ENCODE results near the gene PLXNA4.

Gene PLXNA4

DNA sequence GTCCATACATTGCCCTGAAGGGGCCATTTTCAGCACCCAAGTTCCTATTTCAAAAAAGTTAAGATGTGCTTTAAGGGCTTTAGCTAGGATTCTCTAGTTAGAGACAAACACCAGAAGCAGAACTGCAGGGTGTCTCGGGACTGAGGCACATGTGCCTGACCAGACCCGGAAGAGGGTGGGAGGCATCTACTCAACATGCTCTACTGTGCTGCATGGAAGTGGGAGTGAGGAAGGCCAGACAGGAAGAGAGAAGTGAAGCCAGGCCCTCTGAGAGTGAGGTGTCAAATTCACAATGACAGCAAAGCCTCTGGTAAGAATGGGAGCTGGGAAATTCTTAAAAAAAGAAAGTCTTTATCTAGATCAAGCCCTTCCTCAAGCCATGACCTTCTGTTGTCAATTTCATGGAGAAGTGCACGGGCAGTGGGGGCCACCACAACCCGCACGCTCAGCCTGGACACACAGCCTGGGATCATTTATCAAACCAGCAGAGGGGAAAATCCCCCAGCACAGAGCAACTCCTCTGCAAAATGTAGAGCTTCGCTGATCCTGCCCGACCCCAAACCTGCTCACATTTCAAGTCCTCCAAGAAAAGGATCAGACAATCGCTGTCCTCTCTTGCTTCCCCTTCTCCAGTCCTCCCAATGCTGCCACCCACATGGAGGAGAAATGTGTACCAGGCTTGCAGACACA, 38.7 kb downstream of the PLXNA4 start:
- H3K4me3 ChIP-seq: no peak overlapping the region
- H3K4me1 ChIP-seq: peaks cover 2 to 28% (median 5%) of the 10 kb centered on the region in 10 experiments; a peak in 18 of 20 replicates
- H3K4me2 ChIP-seq: peak overlapping the region in 3 of 11 experiments; percentile 3 to 49 (median 40); a peak in 4 of 22 replicates
- H4K20me1 ChIP-seq: no peaks in the 10 kb centered on the region
- TF ChIP-seq Cebpa-rat (IDR thresholded peaks at IDR 0.05): no peak
- H3K9me3 ChIP-seq (replicated peaks in 1 of 11): peaks cover 0 to 2% (median 0%) of the 10 kb centered on the region in 11 experiments; a peak in 1 of 22 replicates
- H3K27me3 ChIP-seq: no peaks in the 10 kb centered on the region
- H3K9ac ChIP-seq: no peak overlapping the region
- H3K27ac ChIP-seq: peak overlapping the region in 1 of 11 experiments; percentile 5; a peak in 1 of 22 replicates
- H3K36me3 ChIP-seq: no peaks in the 10 kb centered on the region

DNA sequence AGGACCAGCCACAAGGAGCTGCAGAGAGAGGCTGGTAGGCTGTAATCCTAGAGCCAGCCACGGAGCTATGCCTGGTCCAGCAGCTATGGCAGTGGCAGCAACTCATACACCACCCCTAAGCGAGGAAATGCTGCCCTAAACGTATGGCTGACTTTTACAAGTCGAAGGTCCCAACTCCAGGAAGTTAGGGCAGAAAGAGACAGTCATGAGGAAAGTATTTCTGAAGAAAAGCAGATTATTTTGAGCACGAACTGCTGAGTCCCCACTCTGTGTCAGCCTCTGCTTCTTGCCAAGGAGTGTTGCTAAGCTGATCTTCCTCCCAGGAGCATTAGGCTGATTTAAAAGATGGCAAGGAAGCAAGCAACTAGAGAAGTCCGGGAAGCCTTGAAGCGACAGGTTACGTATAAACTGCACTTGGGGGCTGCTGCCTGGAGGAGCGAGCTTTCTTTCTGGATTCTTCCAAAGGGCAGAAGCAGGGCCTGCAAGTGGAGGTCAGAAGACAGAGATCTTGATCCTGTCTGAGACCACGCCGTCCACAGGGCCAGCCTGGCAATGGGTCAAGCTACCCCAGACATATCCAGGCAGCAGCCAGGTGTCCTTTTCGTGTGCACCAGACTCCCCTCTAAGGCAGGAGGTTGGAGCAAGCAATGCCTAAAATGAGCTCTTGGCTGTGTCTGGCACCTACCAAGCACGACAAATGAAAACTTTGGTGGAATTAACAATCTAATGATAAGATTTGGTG, 39.4 kb downstream of the PLXNA4 start:
- Histone ChIP-seq H3K27me3 (no peaks in the 10 kb centered on the region), H3K9me3 (replicated peaks in 1 of 11) (no peaks in the 10 kb centered on the region), H3K4me3 (no peak overlapping the region), H3K27ac (peak overlapping the region in 1 of 11 experiments; percentile 5; a peak in 1 of 22 replicates), H3K9ac (no peak overlapping the region), H3K4me2 (peak overlapping the region in 2 of 11 experiments; percentile 40 to 49; a peak in 4 of 22 replicates), H3K36me3 (no peaks in the 10 kb centered on the region), H4K20me1 (no peaks in the 10 kb centered on the region), H3K4me1 (peaks cover 10 to 36% (median 13%) of the 10 kb centered on the region in 10 experiments)
- no peak for TF ChIP-seq Cebpa-rat (IDR thresholded peaks at IDR 0.05)

DNA sequence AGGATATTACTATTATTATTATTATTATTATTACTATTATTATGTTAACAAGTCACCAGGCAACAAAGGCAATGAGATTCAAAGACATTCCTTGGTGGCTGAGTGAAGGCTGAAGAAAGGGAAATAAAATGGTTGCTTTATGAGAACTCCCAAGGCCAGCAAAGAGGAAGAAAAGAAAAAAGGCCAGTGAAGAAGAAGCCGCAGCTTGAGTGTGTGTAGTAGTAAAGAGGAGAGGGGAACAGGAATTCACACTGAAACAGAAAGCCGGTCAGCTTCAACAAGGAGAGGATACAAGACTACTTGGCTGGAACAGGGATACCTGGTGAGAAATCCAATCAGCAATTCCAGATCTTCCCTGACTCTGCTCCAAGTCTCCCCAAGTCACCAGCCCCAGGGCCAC, 42.4 kb downstream of the PLXNA4 start:
- H3K27me3 ChIP-seq: no peaks in the 10 kb centered on the region
- no peak overlapping the region for H3K27ac ChIP-seq
- TF ChIP-seq Cebpa-rat (IDR thresholded peaks at IDR 0.05): no peak
- no peaks in the 10 kb centered on the region for H4K20me1 ChIP-seq
- no peaks in the 10 kb centered on the region for H3K36me3 ChIP-seq
- H3K9ac ChIP-seq: no peak overlapping the region
- no peaks in the 10 kb centered on the region for H3K9me3 ChIP-seq (replicated peaks in 1 of 11)
- peaks cover 10 to 51% (median 18%) of the 10 kb centered on the region in 10 experiments for H3K4me1 ChIP-seq
- peak overlapping the region in 1 of 11 experiments; percentile 8; a peak in 1 of 22 replicates for H3K4me2 ChIP-seq
- H3K4me3 ChIP-seq: no peak overlapping the region

DNA sequence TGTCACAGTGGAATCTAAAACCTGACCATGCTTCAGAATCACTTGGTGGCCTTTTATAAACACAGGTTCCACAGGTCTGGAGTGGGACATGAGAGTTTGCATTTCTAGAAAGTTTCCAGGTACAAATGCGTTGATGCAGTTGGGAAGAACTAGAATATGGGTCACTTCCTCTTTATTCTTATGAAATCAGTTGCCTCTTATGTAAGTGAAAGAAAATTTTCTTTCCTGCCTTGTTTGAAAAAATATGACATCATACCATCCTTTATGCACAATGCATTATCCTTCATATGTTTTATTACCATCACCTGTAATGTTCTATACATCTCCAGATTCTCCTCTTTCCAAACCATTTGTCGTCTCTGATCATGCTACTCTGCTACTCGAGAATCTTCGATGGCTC, 44.0 kb downstream of the PLXNA4 start:
- Histone ChIP-seq H3K4me1 (peaks cover 19 to 42% (median 28%) of the 10 kb centered on the region in 10 experiments), H3K4me2 (peak overlapping the region; percentile 7 to 56 (median 37); a peak in 21 of 22 replicates), H3K4me3 (no peak overlapping the region), H3K36me3 (no peaks in the 10 kb centered on the region), H3K27me3 (no peaks in the 10 kb centered on the region), H4K20me1 (no peaks in the 10 kb centered on the region), H3K27ac (0 out of 22 replicates have a peak overlapping the region, but pooled peaks of 1 of the 11 experiments have one; percentile 7), H3K9me3 (replicated peaks in 1 of 11) (no peaks in the 10 kb centered on the region), H3K9ac (no peak overlapping the region)
- TF ChIP-seq Cebpa-rat (IDR thresholded peaks at IDR 0.05): no peak

DNA sequence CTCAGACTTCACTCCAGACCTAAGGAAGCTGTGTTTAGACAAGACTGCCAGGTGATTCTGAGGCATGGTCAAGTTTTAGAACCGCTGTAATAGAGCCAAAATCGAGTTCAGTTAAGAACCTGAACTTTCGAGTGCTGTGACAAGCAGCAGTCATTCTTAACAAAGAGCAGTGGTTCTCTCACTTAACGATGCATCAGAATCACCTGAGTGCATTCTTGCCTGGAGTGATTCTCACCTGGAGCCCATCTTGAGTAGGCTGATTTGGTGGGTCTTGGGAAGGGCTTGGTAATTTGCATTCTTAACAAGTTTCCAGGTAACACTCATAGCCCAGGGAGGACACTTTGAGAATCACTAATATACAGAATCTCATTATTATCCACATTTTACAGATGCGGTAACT, 44.7 kb downstream of the PLXNA4 start:
- Histone ChIP-seq H3K27ac (0 out of 22 replicates have a peak overlapping the region, but pooled peaks of 1 of the 11 experiments have one; percentile 7), H3K4me1 (peaks cover 19 to 35% (median 27%) of the 10 kb centered on the region in 10 experiments), H3K4me3 (no peak overlapping the region), H3K9me3 (replicated peaks in 1 of 11) (no peaks in the 10 kb centered on the region), H3K9ac (no peak overlapping the region), H3K36me3 (no peaks in the 10 kb centered on the region), H3K4me2 (peak overlapping the region in 5 of 11 experiments; percentile 23 to 56 (median 44); a peak in 10 of 22 replicates), H4K20me1 (no peaks in the 10 kb centered on the region), H3K27me3 (no peaks in the 10 kb centered on the region)
- no peak for TF ChIP-seq Cebpa-rat (IDR thresholded peaks at IDR 0.05)

DNA sequence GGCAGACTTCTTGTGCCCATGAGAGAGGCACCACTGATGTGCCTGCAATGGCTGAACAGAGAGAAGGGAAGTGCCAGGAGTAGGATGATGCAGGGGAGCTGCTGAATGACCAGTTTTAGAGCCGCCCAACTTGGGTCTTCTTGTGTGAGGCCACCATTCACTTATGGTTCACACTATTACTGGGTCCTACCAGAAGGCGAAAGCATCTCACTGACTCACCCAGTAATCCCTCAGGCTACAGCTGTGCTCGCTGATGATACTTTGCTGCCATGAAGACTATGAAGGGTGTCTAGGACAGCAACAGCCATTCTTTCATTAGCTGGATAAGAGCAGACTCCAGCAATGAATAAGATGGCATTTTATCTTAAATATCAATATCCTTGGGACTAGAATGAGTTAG, 47.6 kb downstream of the PLXNA4 start:
- Histone ChIP-seq H3K4me3 (no peak overlapping the region), H3K36me3 (no peaks in the 10 kb centered on the region), H3K4me2 (peak overlapping the region in 2 of 11 experiments; percentile 58 to 63; a peak in 5 of 22 replicates)

DNA sequence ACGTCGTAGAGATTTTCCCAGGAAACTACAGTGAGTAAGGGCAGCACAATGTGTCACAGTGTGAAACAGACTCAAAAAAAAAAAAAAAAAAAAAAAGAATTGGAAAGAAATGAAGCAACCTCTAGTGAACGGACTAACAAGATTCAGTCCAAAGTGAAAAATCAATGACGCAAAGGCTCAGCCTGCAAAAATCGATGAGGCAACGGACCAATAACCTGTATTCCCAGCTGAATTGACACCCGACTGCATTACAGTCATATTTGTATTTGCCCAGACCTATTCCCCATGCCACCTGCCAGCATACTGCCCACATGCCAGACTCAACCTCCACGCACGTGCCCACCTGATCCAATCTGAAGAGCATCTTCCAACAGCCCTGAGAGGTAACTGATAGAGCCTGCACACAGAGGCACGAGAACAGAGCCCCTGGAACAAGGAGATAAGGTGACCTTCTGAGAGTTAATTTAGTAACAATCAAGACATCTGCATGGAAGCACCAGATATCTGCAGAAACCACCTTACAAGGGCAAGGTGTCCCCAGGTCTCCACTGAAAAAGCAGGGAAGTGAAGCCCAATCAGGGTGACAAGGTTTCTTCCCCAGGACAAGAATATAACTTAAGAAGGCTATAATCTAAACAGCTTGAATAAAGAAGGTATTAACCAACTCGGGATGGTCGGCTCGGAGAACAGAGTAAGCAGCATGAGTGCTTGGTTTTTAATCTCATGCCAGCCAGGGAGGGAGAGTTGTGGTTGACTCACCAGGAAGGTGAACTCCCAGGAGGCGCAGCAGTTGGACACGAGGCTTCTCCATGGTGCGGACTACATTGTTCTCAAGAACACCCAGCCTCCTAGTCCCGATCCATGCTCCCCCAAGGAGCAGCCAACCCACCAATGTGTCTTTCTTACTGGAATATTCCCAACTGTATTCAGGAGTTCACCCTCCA, 48.5 kb downstream of the PLXNA4 start:
- H3K4me2 ChIP-seq: peak overlapping the region in 8 of 11 experiments; percentile 8 to 63 (median 48); a peak in 16 of 22 replicates
- H4K20me1 ChIP-seq: no peaks in the 10 kb centered on the region
- no peak overlapping the region for H3K27ac ChIP-seq
- H3K27me3 ChIP-seq: no peaks in the 10 kb centered on the region
- no peaks in the 10 kb centered on the region for H3K36me3 ChIP-seq
- peaks cover 18 to 33% (median 25%) of the 10 kb centered on the region in 10 experiments for H3K4me1 ChIP-seq
- no peak overlapping the region for H3K4me3 ChIP-seq
- no peaks in the 10 kb centered on the region for H3K9me3 ChIP-seq (replicated peaks in 1 of 11)
- no peak overlapping the region for H3K9ac ChIP-seq
- no peak for TF ChIP-seq Cebpa-rat (IDR thresholded peaks at IDR 0.05)

More for the DNA sequence above, 47.6 kb downstream of the PLXNA4 start:
- no peak overlapping the region for H3K27ac ChIP-seq
- peaks cover 19 to 37% (median 27%) of the 10 kb centered on the region in 10 experiments for H3K4me1 ChIP-seq
- no peak overlapping the region for H3K9ac ChIP-seq
- H4K20me1 ChIP-seq: no peaks in the 10 kb centered on the region
- H3K9me3 ChIP-seq (replicated peaks in 1 of 11): no peaks in the 10 kb centered on the region
- H3K27me3 ChIP-seq: no peaks in the 10 kb centered on the region
- no peak for TF ChIP-seq Cebpa-rat (IDR thresholded peaks at IDR 0.05)

DNA sequence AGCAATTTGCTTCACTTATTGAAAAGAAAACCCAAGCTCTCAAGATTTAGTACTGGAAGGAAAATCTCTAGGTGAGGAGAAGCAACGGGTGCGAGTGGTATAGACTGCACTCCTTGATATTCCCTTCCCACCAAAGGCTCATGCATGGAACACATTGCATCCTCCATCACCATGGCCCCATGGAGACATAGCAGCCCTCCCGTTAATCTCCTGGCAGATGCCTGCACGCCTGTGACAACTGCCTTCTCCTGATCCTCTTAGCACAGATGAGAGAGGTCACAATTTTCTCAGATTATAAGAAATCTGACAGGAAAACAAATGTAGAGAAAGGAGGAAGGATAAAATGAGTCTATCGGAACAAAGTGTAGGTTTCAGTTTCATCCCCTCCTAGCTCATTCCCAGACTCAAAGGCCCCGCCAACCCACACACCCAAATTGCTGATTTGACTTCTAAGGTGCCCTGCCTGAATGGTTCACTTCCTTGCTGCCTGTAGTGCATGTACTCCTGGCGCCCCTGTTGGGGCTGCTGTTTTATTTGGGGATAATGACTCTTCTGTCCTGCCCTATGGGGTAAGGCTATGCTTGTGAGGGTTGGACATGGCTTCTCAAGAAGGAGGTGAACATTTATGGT, 50.0 kb downstream of the PLXNA4 start:
- Histone ChIP-seq H3K4me1 (peaks cover 9 to 18% (median 12%) of the 10 kb centered on the region in 10 experiments), H3K36me3 (no peaks in the 10 kb centered on the region), H3K9ac (no peak overlapping the region), H4K20me1 (no peaks in the 10 kb centered on the region), H3K4me3 (no peak overlapping the region), H3K27me3 (no peaks in the 10 kb centered on the region), H3K4me2 (peak overlapping the region in 1 of 11 experiments; percentile 22; a peak in 2 of 22 replicates), H3K9me3 (replicated peaks in 1 of 11) (no peaks in the 10 kb centered on the region), H3K27ac (no peak overlapping the region)
- no peak for TF ChIP-seq Cebpa-rat (IDR thresholded peaks at IDR 0.05)
